GM21619 (cell line): ENCODE measurements around the gene CDA.

Source experiments
- ATAC-seq: cut with Tn5 transposase; IDR thresholded peaks from one replicate; pipeline ENCODE4 v1.9.1; 2021; ENCODE audit not compliant: unreplicated experiment

CDA gene

DNA sequence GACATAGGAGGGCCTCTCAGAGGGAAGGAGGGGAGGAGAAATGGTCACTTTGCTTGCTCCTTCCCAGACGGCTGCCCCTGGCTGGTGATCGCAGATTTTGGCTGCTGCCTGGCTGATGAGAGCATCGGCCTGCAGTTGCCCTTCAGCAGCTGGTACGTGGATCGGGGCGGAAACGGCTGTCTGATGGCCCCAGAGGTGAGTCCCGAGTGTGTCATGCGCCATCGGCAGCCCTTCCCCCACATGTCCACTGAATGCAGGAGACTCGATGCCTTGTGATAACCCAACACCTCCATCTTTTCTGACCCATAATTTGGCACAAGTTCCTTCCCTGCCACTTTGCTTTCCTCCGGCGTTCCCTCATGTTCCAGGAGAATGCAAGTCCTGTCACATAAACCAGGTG, 59.5 kb downstream of the CDA start:
- no peak for ATAC-seq

DNA sequence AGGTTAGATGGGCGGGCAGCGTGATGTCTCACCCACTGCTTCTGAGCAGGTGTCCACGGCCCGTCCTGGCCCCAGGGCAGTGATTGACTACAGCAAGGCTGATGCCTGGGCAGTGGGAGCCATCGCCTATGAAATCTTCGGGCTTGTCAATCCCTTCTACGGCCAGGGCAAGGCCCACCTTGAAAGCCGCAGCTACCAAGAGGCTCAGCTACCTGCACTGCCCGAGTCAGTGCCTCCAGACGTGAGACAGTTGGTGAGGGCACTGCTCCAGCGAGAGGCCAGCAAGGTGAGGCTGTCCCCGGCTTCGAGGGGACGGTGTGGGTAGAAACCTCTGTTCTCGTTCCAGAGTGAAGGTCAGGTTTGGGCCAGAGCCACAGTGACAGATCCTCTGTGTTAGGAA, 60.0 kb downstream of the CDA start:
- no peak for ATAC-seq

DNA sequence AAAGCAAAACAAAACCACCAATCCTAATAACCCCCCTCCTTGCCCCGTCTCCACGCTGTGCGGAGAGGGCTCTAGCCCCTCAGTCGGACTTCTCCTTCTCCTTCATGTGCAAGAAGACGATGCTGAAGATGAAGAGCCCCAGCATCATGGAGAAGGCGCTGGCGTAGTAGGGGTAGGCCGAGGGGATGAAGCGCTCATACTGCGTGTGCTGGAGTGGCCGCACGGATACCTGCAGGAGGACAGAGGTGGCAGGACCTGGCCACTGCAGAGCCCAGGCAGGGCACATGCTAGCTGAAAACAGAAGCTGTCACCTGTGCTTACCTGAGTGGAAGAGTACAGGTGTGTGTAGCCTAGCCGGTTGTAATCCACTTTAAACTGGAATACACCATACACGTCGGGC, 63.4 kb downstream of the CDA start:
- ATAC-seq = no peak

DNA sequence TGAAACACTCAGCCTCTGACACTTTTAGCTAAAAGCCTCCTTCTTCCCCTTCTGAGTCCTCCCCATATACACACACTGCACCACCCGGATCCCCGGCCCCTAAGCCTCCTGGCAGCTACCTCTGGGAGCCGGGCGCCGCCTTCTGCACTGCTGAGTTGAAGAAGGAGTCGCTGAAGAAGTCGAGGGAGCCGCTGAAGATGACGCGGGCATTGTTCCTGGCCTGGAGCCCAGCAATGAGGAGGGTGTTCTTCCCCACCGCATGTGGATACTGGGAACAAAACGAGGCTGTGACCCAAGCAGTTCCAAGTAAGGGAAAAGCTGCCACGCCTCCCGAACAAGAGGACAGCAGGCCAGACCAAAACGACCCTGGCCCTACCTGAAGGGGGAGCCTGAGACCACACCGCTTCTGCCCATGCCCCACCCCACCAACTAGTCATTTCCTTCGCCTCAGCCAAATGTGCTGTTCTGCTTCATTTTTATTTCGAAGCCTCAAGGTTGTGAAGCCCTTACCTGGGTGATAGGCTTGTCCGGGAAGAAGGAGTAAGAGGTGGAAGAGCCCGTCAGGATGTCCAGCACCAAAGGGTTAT, 65.3 kb downstream of the CDA start:
- ATAC-seq = no peak

DNA sequence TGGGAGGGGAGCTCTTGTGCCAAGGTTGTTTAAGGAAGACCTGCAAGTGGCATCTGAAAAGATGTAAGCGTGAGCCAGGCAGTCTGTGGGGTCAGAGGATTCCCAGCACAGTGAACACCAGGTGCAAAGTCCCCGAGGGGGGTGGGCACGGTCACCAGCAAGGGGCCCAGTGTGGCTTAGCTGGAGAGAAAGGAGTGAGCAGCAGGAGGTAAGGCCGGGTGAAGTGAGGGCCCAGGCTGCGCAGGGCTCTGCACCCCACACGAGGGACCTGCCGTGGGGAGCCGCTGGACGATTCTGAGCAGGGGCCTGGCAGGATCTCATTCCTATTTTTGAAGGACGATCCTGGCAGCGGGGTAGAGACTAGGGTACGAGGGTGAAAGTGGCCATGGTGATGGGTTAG, 68.1 kb downstream of the CDA start:
- no peak for ATAC-seq

DNA sequence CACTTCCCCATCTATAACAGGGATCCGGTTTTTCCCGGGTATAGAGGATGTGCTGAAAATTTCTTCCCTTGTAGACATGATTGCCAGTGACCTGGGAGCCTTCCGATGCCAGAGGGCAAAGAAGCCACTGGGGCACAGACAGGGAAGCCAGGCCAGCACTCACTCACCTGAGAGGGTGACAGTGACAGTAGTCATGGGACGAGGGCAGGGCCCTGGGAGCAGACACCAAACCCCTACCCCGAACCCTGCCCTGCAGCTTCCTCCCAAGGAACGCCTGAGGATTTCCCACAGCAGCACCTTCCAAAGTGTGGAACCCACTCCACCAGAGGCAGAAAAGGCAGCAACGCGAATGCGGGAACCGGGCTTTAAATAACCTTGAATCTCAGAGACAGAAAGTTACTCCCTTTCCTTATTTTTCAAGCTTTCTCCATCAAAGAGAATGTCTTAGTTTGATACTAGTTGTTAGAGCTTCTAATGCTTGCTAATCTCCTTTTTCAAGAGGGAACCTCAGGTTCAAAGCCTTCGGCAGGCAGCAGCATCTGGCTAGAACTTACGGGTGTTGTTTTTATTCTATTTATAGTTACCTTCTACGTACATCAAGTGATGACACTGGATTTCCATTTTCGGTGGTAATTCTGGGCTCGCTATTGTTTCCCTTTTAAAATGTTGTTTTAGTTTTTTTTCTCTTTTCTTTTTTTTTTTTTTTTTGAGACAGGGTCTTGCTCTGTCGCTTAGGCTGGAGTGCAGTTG, 69.4 kb downstream of the CDA start:
- no peak for ATAC-seq

DNA sequence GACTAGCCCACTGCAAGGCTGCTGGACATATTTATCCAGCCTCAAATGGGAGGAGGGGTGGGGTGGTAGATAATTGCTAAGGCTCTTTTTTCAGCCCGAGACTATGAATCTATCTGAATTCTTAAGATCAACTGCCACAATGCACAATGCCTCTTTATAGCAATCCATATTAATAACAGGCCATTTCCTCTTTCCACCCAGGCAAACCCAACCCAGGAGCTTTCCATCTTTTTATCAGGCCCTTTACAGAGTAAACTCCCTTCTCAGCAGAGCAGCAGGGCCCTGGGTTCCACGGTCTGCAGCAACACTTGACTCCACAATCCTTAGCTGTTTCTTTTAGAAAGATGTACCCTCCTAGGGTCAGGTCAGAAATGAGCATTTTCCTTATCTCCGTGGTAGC, 71.5 kb downstream of the CDA start:
- no peak for ATAC-seq

DNA sequence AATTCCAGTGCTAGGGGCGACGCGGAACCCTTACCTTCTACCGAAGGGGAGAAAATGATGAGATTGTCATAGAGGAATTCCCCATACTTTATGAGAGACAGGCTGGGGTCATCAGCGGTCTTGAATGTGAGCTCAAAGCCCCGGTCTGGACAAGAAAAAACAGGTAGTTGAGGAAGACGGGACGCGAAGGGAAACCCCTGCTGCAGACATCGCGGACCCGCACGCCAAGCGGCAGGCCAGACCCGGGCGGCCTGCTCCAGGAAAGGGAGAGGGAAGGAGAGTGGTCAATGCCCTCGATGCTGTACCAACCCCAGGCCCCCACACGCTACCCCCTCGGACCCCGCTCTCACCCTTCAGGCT, 71.9 kb downstream of the CDA start:
- peak; percentile 2 for ATAC-seq

- ATAC-seq = peak; percentile 93
Measured at GRCh38 chr1:20661207-20662109, 72.6 kb downstream of the CDA start, which contains the start of gene DDOST. Gene DDOST (minus strand): TSS chr1:20661369. CDS start chr1:20661350, 19 bp downstream.

GRCh38 chr1:20662110-20662475, 73.2 kb downstream of the CDA start:
- no peak for ATAC-seq

DNA sequence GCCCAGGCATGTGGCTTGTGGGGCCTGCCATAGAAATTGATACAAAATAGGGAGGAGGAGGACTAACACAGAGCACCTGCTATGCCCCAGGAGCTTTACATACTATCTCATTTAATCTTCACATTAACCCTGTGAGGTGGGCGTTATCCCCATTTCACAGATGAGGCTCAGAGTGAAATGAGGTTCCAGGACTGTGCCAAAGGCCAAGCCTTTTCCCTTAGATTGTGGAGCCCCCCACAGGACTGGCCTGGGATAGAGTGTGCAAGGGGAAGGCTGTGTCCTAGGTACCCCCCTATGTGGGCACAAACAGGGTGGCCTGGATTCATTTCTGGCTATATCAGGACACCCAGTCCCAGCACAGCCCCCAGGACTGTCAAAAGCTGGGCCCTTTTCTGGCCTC, 74.5 kb downstream of the CDA start:
- no peak for ATAC-seq

- ATAC-seq = no peak
Measured at GRCh38 chr1:20663969-20664715, 75.2 kb downstream of the CDA start.

DNA sequence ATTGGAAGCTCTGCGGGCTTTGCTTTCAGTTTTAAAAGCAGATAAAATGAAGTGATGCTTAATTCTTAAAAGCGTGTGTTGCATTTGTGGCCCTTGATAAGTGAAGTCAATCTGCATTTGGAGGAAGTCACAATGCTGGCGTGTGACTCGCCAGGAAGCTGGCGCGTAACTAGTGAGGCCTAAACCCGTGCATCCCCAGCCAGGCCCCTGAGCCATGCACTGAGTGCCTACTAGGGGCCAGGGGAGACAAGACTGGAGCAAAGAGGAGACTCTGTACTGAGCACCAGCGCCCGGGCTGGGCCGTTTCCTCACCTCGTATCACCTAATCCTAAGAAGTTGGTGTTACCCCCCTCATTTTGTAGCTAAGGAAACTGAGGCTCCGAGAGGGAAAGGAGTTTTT, 76.8 kb downstream of the CDA start:
- no peak for ATAC-seq

DNA sequence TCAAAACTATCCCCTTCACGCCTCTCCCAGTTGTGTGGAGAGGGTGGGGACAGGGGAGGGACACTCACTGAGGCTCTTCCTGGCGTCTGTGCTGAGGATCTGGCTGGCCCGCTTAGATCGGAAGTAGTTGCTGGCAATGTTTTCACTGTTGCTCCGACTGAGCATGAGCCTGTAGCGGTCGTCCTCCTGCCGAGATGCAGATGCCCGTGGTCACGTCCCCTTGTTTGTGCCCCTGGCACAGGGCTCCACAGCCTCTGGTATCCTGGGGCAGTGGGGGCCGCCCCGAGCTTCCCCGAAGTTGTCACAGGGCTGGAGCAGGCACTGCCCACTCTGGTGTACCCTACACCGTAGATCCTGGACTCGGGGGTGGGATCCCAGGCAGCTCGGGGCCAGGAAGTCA, 77.2 kb downstream of the CDA start:
- ATAC-seq = no peak

GRCh38 chr1:20666804-20667203, 77.9 kb downstream of the CDA start:
- ATAC-seq = no peak
